ENCODE data around the gene CELF3.

- TF ChIP-seq EZH2phosphoT487 (IDR thresholded peaks at IDR 0.05; ENCODE audit: insufficient read depth, low read depth) (no peak), EZH2 (IDR thresholded peaks at IDR 0.05; ENCODE audit: insufficient read depth, poor library complexity, severe bottlenecking) (no peak)
Observed at GRCh38 chr1:151661751-151662150, 54.9 kb downstream of the CELF3 start.
